IMR-90 (cell line): Measurements from ENCODE around the gene ALDOA.

Experiments
- CHD1 ChIP-seq: IDR thresholded peaks from 2 replicates; pipeline ENCODE4 v1.6.1; 2012; ENCODE audit warnings: low read depth, low read length, improper control_type of control experiment
- MXI1 ChIP-seq: IDR thresholded peaks from 2 replicates; pipeline ENCODE4 v1.6.1; 2012; ENCODE audit warnings: low read depth, mild to moderate bottlenecking, low read length, moderate library complexity, borderline replicate concordance
- NFE2L2 ChIP-seq: fragments of 150-350 bp; IDR thresholded peaks from 2 replicates; pipeline ENCODE4 v1.6.1; 2016; ENCODE audit warnings: low read depth, mild to moderate bottlenecking, low read length
- SMC3 ChIP-seq: fragments of 150-350 bp; IDR thresholded peaks from 2 replicates; pipeline ENCODE4 v1.6.1; 2016; ENCODE audit warnings: low read depth, mild to moderate bottlenecking, antibody characterized with exemption, low read length, moderate library complexity
- USF2 ChIP-seq: fragments of 150-350 bp; IDR thresholded peaks from 2 replicates; pipeline ENCODE4 v1.6.1; 2017; ENCODE audit warnings: mild to moderate bottlenecking, antibody characterized with exemption, low read length, low read depth
- TF ChIP-seq, protein P1 (sequence below): conservative IDR thresholded peaks from 2 replicates; pipeline ENCODE4 v1.5.1; 2012; ENCODE audit warnings: mild to moderate bottlenecking, low read depth, low read length, improper control_type of control experiment

- no peak for TF ChIP-seq MXI1
- TF ChIP-seq, protein P1, sequence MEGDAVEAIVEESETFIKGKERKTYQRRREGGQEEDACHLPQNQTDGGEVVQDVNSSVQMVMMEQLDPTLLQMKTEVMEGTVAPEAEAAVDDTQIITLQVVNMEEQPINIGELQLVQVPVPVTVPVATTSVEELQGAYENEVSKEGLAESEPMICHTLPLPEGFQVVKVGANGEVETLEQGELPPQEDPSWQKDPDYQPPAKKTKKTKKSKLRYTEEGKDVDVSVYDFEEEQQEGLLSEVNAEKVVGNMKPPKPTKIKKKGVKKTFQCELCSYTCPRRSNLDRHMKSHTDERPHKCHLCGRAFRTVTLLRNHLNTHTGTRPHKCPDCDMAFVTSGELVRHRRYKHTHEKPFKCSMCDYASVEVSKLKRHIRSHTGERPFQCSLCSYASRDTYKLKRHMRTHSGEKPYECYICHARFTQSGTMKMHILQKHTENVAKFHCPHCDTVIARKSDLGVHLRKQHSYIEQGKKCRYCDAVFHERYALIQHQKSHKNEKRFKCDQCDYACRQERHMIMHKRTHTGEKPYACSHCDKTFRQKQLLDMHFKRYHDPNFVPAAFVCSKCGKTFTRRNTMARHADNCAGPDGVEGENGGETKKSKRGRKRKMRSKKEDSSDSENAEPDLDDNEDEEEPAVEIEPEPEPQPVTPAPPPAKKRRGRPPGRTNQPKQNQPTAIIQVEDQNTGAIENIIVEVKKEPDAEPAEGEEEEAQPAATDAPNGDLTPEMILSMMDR: no peak
- TF ChIP-seq NFE2L2: no peak
- TF ChIP-seq CHD1: no peak
- TF ChIP-seq SMC3: no peak
- no peak for TF ChIP-seq USF2
These were observed 21.8 kb downstream of the ALDOA start for GRCh38 chr16:30087181-30087898.
